NCI-H1417 (cell line): ENCODE data around the gene DPP6.

Experiments
- DNase-seq, 3 experiments: peaks; one replicate each; lab custom pipeline; 2025; lab: John Stamatoyannopoulos, UW

The DPP6 gene

GRCh38 chr7:154859747-154860620 lies 807.8 kb downstream of the DPP6 start:
- no peak for DNase-seq

GRCh38 chr7:154860621-154861375 lies 808.6 kb downstream of the DPP6 start:
- DNase-seq = no peak

GRCh38 chr7:154861589-154861988 lies 809.4 kb downstream of the DPP6 start:
- DNase-seq = no peak

GRCh38 chr7:154862153-154862791 lies 810.1 kb downstream of the DPP6 start:
- DNase-seq = peak in 2 of 3 experiments; percentile 25 to 66

- no peak for DNase-seq
Observed at GRCh38 chr7:154863766-154864522, 811.7 kb downstream of the DPP6 start.

- no peak for DNase-seq
Observed at GRCh38 chr7:154864523-154864891, 812.3 kb downstream of the DPP6 start.

GRCh38 chr7:154865984-154866685 lies 813.9 kb downstream of the DPP6 start:
- DNase-seq = no peak

GRCh38 chr7:154867068-154867467 lies 814.9 kb downstream of the DPP6 start:
- DNase-seq = no peak

- DNase-seq = peak in 2 of 3 experiments; percentile 19 to 35
Observed at GRCh38 chr7:154868921-154869320, 816.7 kb downstream of the DPP6 start.

GRCh38 chr7:154869436-154869835 lies 817.2 kb downstream of the DPP6 start:
- no peak for DNase-seq

- no peak for DNase-seq
Observed at GRCh38 chr7:154871507-154871906, 819.3 kb downstream of the DPP6 start.

GRCh38 chr7:154871928-154872750 lies 819.9 kb downstream of the DPP6 start:
- DNase-seq = no peak

GRCh38 chr7:154872811-154873499 lies 820.8 kb downstream of the DPP6 start:
- no peak for DNase-seq

GRCh38 chr7:154873500-154874121 lies 821.4 kb downstream of the DPP6 start:
- DNase-seq = no peak

- DNase-seq = no peak
Observed at GRCh38 chr7:154874409-154875113, 822.4 kb downstream of the DPP6 start.

- no peak for DNase-seq
Observed at GRCh38 chr7:154875297-154875696, 823.1 kb downstream of the DPP6 start.

GRCh38 chr7:154876516-154876915 lies 824.3 kb downstream of the DPP6 start:
- no peak for DNase-seq

GRCh38 chr7:154877031-154877430 lies 824.8 kb downstream of the DPP6 start:
- no peak for DNase-seq

GRCh38 chr7:154879629-154880028 lies 827.4 kb downstream of the DPP6 start:
- DNase-seq = peak in 2 of 3 experiments; percentile 66 to 93
